Measurements from ENCODE around the gene ZNF668. TPM values are rescaled to one million over a fixed set of nuclear protein-coding genes. Genes with fewer than 3 reads are reported as not detected.

Gene ZNF668
- total and polyA plus RNA-seq, 2 of the 13 experiments (the other 11 are each of a cell fraction or from before 2014, with no cell fraction given), result 3.8 to 9.8 TPM

DNA sequence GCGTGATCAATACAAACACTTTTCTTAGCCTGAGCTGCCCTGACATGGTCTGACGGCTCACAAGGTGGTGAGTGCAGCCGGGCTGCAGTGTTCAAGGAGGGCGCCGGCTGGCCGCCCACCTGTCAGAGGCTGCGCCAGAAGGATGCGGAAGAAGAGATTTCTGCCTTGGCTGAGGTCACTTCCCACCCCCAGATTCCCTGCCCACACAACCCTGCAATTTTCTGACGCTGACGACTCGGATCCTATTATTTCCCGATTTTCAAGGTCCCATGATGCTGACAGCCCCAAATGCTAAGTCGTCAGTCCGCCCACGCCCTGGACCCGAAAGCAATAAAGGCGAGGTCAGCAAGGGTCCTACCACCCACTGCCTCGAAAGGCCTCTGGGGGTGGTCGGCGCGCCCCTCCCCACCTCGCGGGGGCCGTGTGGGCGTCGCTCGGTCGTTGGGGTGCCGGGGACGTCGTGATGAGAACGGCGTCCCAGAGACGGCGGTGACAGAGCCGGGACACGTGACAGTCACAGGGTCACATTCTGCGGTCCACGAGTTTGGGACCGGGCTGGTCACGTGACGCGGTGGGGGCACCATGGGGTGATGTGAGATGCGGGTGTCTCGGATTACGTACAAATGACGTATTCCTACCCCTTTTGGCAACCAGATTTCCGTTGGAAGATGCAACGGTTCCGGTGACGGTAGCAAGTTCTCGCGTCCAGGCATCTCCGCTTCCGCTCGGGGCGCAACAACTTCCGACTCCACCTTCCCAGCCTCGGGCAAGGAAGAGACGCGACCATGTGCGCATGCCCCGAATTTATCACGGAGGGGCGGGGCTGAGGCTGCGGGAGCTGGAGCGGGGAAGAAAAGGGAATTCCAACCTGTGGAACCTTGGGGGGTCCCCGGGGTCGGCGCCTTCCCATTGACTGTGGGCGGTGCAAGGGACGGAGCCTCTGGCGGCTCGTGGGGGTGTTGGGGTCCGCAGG, 41.0 kb downstream of the ZNF668 start, which contains the start of gene STX4 (continued):
- TF ChIP-seq, protein P1, sequence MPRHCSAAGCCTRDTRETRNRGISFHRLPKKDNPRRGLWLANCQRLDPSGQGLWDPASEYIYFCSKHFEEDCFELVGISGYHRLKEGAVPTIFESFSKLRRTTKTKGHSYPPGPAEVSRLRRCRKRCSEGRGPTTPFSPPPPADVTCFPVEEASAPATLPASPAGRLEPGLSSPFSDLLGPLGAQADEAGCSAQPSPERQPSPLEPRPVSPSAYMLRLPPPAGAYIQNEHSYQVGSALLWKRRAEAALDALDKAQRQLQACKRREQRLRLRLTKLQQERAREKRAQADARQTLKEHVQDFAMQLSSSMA (CRISPR knock-in tag; IDR thresholded peaks at IDR 0.05), result peak; percentile 97
- TF ChIP-seq, protein P2, sequence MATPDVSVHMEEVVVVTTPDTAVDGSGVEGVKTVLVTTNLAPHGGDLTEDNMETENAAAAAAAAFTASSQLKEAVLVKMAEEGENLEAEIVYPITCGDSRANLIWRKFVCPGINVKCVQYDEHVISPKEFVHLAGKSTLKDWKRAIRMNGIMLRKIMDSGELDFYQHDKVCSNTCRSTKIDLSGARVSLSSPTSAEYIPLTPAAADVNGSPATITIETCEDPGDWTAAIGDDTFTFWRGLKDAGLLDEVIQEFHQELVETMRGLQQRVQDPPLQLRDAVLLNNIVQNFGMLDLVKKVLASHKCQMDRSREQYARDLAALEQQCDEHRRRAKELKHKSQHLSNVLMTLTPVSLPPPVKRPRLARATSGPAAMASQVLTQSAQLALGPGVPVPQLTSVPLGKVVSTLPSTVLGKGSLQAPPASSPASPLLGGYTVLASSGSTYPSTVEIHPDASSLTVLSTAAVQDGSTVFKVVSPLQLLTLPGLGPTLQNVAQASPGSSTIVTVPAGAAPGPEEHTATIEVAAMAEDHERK (CRISPR knock-in tag; IDR thresholded peaks at IDR 0.05; ENCODE audit: low read depth), result peak; percentile 65; the same call in 1 of the 2 replicates
- TF ChIP-seq SP140L (CRISPR knock-in tag; IDR thresholded peaks at IDR 0.05; ENCODE audit: borderline replicate concordance) (no peak), EZH2 (conservative IDR thresholded peaks at IDR 0.05; ENCODE audit: low read depth, low read length) (no peak), ZNF780A (CRISPR knock-in tag; IDR thresholded peaks at IDR 0.05) (peak; percentile 36; the same call in 1 of the 2 replicates), ZNF562 (CRISPR knock-in tag; IDR thresholded peaks at IDR 0.05; ENCODE audit: borderline replicate concordance) (no peak), KDM3A (CRISPR knock-in tag; IDR thresholded peaks at IDR 0.05; ENCODE audit: low read depth) (0 out of 2 replicates have a peak, but pooled peaks have one; percentile 69), ZNF180 (CRISPR knock-in tag; IDR thresholded peaks at IDR 0.05; ENCODE audit: borderline replicate concordance, low read depth) (no peak), RFXAP (CRISPR knock-in tag; IDR thresholded peaks at IDR 0.05; ENCODE audit: borderline replicate concordance) (peak; percentile 64; the same call in 1 of the 2 replicates), ZNF543 (CRISPR knock-in tag; IDR thresholded peaks at IDR 0.05) (no peak), ZSCAN9 (CRISPR knock-in tag; IDR thresholded peaks at IDR 0.05; ENCODE audit: borderline replicate concordance) (peak; percentile 72; the same call in 1 of the 2 replicates), RORA (CRISPR knock-in tag; IDR thresholded peaks at IDR 0.05) (no peak), ZNF30 (CRISPR knock-in tag; IDR thresholded peaks at IDR 0.05) (no peak)
- TF ChIP-seq, protein P3, sequence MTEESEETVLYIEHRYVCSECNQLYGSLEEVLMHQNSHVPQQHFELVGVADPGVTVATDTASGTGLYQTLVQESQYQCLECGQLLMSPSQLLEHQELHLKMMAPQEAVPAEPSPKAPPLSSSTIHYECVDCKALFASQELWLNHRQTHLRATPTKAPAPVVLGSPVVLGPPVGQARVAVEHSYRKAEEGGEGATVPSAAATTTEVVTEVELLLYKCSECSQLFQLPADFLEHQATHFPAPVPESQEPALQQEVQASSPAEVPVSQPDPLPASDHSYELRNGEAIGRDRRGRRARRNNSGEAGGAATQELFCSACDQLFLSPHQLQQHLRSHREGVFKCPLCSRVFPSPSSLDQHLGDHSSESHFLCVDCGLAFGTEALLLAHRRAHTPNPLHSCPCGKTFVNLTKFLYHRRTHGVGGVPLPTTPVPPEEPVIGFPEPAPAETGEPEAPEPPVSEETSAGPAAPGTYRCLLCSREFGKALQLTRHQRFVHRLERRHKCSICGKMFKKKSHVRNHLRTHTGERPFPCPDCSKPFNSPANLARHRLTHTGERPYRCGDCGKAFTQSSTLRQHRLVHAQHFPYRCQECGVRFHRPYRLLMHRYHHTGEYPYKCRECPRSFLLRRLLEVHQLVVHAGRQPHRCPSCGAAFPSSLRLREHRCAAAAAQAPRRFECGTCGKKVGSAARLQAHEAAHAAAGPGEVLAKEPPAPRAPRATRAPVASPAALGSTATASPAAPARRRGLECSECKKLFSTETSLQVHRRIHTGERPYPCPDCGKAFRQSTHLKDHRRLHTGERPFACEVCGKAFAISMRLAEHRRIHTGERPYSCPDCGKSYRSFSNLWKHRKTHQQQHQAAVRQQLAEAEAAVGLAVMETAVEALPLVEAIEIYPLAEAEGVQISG (CRISPR knock-in tag; IDR thresholded peaks at IDR 0.05), result peak; percentile 92
- TF ChIP-seq, protein P4, sequence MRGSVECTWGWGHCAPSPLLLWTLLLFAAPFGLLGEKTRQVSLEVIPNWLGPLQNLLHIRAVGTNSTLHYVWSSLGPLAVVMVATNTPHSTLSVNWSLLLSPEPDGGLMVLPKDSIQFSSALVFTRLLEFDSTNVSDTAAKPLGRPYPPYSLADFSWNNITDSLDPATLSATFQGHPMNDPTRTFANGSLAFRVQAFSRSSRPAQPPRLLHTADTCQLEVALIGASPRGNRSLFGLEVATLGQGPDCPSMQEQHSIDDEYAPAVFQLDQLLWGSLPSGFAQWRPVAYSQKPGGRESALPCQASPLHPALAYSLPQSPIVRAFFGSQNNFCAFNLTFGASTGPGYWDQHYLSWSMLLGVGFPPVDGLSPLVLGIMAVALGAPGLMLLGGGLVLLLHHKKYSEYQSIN (CRISPR knock-in tag; IDR thresholded peaks at IDR 0.05; ENCODE audit: borderline replicate concordance), result no peak
- TF ChIP-seq, protein P5, sequence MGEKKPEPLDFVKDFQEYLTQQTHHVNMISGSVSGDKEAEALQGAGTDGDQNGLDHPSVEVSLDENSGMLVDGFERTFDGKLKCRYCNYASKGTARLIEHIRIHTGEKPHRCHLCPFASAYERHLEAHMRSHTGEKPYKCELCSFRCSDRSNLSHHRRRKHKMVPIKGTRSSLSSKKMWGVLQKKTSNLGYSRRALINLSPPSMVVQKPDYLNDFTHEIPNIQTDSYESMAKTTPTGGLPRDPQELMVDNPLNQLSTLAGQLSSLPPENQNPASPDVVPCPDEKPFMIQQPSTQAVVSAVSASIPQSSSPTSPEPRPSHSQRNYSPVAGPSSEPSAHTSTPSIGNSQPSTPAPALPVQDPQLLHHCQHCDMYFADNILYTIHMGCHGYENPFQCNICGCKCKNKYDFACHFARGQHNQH (CRISPR knock-in tag; IDR thresholded peaks at IDR 0.05), result peak; percentile 60; the same call in 1 of the 2 replicates
- TF ChIP-seq, protein P6, sequence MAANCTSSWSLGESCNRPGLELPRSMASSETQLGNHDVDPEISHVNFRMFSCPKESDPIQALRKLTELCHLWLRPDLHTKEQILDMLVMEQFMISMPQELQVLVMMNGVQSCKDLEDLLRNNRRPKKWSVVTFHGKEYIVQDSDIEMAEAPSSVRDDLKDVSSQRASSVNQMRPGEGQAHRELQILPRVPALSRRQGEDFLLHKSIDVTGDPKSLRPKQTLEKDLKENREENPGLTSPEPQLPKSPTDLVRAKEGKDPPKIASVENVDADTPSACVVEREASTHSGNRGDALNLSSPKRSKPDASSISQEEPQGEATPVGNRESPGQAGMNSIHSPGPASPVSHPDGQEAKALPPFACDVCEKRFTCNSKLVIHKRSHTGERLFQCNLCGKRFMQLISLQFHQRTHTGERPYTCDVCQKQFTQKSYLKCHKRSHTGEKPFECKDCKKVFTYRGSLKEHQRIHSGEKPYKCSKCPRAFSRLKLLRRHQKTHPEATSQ (CRISPR knock-in tag; IDR thresholded peaks at IDR 0.05; ENCODE audit: borderline replicate concordance), result peak; percentile 82; the same call in 1 of the 2 replicates

Measured in HepG2 (cell line).